ENCODE results near the gene MATCAP1.

The MATCAP1 gene

GRCh38 chr16:67149276-67150046 lies 34.3 kb downstream of the MATCAP1 start:
- TF ChIP-seq, protein P1, sequence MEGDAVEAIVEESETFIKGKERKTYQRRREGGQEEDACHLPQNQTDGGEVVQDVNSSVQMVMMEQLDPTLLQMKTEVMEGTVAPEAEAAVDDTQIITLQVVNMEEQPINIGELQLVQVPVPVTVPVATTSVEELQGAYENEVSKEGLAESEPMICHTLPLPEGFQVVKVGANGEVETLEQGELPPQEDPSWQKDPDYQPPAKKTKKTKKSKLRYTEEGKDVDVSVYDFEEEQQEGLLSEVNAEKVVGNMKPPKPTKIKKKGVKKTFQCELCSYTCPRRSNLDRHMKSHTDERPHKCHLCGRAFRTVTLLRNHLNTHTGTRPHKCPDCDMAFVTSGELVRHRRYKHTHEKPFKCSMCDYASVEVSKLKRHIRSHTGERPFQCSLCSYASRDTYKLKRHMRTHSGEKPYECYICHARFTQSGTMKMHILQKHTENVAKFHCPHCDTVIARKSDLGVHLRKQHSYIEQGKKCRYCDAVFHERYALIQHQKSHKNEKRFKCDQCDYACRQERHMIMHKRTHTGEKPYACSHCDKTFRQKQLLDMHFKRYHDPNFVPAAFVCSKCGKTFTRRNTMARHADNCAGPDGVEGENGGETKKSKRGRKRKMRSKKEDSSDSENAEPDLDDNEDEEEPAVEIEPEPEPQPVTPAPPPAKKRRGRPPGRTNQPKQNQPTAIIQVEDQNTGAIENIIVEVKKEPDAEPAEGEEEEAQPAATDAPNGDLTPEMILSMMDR (conservative IDR thresholded peaks at IDR 0.05), result no peak
- no peak overlapping the region for H3K27ac ChIP-seq

- no peak overlapping the region for H3K27ac ChIP-seq
- TF ChIP-seq, protein P1 (conservative IDR thresholded peaks at IDR 0.05), result no peak
Observed at GRCh38 chr16:67148656-67149275, 35.0 kb downstream of the MATCAP1 start.

DNA sequence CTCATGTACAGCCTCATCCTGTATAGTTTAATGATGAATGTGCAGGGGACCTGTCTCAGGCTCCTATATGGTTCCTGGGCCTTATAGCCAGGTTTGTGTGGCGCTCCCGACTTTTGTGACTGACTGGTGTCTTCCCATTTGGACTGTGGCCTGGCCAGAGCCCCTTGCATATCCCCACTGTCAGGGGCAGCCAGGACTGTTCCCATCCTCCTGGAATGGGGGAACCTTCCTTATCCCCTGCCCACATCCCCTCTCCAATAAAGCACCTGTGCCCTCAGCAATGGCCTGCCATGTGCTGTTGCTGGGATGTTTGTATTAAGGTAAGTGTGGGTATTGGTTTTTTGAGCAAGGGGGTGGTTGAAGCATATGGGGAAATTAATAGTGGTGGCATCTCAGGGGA lies 35.5 kb downstream of the MATCAP1 start:
- H3K27ac ChIP-seq, result no peak overlapping the region
- TF ChIP-seq, protein P1 (conservative IDR thresholded peaks at IDR 0.05), result no peak

GRCh38 chr16:67147437-67148140 lies 36.2 kb downstream of the MATCAP1 start:
- TF ChIP-seq, protein P1 (conservative IDR thresholded peaks at IDR 0.05), result no peak
- no peak overlapping the region for H3K27ac ChIP-seq

DNA sequence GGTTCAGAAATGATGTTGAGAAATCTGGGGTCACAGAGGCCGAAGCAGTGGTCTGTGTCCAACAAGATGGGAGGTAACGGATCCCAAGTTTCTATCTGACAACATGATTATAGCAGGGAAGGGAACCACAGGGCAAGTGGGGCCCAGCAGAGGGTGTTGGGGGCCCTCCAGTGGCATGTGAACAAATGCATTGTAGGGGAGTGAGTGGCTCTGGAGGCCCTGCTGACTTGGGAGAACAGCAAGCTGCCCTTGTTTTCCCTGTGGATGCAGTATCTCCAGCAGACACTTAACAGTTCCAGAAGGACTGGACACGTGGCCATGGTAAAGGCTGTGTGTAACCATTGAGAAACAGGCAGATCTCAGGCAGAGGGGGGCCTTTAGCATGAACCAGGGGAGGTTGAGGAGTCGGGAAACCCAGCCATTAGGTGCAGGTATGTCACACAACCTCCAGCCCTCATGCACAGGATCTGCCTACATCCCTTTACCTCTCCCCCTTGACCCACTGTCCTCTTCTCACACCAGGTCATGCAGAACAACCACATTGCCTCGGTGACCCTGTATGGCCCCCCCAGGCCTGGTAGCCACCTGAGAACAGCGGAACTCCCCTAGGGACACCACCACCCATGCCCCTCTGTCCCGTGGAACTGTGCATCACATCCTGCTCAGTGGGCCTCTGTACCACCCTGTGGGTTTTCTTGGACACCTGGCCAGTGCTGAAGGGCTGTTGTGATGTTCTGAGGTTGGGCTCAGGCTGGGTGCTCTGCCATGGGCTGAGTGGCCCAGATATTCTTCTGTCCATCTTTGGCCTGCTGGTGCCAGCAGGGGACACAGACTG lies 37.0 kb downstream of the MATCAP1 start:
- TF ChIP-seq, protein P1 (conservative IDR thresholded peaks at IDR 0.05), result no peak
- H3K27ac ChIP-seq, result no peak overlapping the region

- H3K27ac ChIP-seq, result no peak overlapping the region
- TF ChIP-seq, protein P1 (conservative IDR thresholded peaks at IDR 0.05), result no peak
Observed at GRCh38 chr16:67145746-67146145, 38.0 kb downstream of the MATCAP1 start.

All from VCaP (cell line).